BE2C (cell line): ENCODE measurements around the gene TRPT1.
A peak's percentile ranks its signal among the peaks of the same experiment; 100 is the strongest.

Experiments used
- DNase-seq: peaks from one replicate; pipeline ENCODE4 v3.0.0-alpha.2; 2020
- H3K27me3 ChIP-seq: fragments of 250-450 bp; sonication (Bioruptor Pico); 2 replicates; pipeline ENCODE4 v1.5.1; 2020; ENCODE audit warnings: mild to moderate bottlenecking
- H3K36me3 ChIP-seq: fragments of 250-450 bp; sonication (Bioruptor Pico); 2 replicates; pipeline ENCODE4 v1.5.1; 2020; ENCODE audit warnings: mild to moderate bottlenecking
- H3K4me1 ChIP-seq: fragments of 250-450 bp; sonication (Bioruptor Pico); 2 replicates; pipeline ENCODE4 v1.5.1; 2020
- H3K4me3 ChIP-seq: 2 replicates; pipeline ENCODE4 v1.5.1; 2011; ENCODE audit warnings: low read depth, low read length
- H3K9me3 ChIP-seq: fragments of 250-450 bp; sonication (Bioruptor Pico); 2 replicates; pipeline ENCODE4 v1.5.1; 2020
- CTCF ChIP-seq: IDR thresholded peaks from 2 replicates; pipeline ENCODE4 v1.5.1; 2012; ENCODE audit warnings: mild to moderate bottlenecking, low read depth, low read length

Gene TRPT1

GRCh38 chr11:64229090-64229743 lies 3.2 kb upstream of the TRPT1 start:
- Histone ChIP-seq H3K9me3 (no peaks in the 10 kb centered on the region), H3K36me3 (no peaks in the 10 kb centered on the region), H3K27me3 (no peaks in the 10 kb centered on the region), H3K4me3 (no peak overlapping the region), H3K4me1 (no peaks in the 10 kb centered on the region; the same call in 1 of the 2 replicates)
- no peak for DNase-seq
- TF ChIP-seq CTCF = no peak

- Histone ChIP-seq H3K27me3 (no peaks in the 10 kb centered on the region), H3K4me1 (peaks cover 8% of the 10 kb centered on the region), H3K4me3 (peak overlapping the region; percentile 73; the same call in 1 of the 2 replicates), H3K9me3 (no peaks in the 10 kb centered on the region), H3K36me3 (no peaks in the 10 kb centered on the region)
- no peak for TF ChIP-seq CTCF
- DNase-seq = no peak
Measured at GRCh38 chr11:64227405-64227956, 1.5 kb upstream of the TRPT1 start.

- peak overlapping the region; percentile 73 for H3K4me3 ChIP-seq
- peaks cover 8% of the 10 kb centered on the region for H3K4me1 ChIP-seq
- DNase-seq = no peak
- no peaks in the 10 kb centered on the region for H3K27me3 ChIP-seq
- no peaks in the 10 kb centered on the region for H3K9me3 ChIP-seq
- H3K36me3 ChIP-seq = no peaks in the 10 kb centered on the region
- TF ChIP-seq CTCF = no peak
Measured at GRCh38 chr11:64226507-64227051, 593 bp upstream of the TRPT1 start.

DNA sequence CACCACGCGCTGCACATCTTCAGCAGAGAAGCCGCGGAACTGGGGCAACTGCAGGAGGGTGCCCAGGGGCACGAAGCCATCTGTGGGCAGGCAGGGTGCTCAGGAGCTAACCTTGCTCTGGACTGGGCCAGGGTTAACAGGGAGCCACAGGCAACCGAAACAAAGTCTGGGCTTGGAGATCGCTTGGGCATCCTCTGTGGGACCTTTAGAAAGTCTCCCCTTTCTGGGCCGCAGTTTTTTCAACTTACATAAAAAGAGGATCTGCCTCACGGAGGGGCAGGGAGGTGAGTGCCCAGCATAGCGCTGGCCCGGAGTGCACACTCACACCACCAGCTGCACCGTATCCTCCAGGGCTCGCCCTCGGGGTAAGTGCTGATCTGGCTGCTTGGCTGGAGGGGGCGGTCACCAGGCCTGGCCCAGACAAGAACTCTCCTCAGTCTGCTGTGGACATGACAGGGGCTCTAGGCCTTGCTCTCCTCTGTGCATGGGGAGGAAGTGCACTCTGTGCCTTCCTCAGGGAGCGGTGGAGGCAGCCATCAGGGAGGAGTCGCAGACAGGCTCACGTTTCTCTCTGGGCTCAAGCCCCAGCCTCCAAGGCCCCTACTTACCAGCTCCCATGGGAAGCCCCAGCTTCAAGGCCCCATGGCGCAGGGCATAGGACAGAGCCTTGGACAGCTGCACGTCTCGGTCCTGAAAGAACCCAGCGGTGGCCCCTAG lies 937 bp downstream of the TRPT1 start:
- DNase-seq = no peak
- Histone ChIP-seq H3K4me1 (peaks cover 8% of the 10 kb centered on the region), H3K27me3 (no peaks in the 10 kb centered on the region), H3K4me3 (peak overlapping the region; percentile 73), H3K36me3 (no peaks in the 10 kb centered on the region), H3K9me3 (no peaks in the 10 kb centered on the region)
- no peak for TF ChIP-seq CTCF

DNA sequence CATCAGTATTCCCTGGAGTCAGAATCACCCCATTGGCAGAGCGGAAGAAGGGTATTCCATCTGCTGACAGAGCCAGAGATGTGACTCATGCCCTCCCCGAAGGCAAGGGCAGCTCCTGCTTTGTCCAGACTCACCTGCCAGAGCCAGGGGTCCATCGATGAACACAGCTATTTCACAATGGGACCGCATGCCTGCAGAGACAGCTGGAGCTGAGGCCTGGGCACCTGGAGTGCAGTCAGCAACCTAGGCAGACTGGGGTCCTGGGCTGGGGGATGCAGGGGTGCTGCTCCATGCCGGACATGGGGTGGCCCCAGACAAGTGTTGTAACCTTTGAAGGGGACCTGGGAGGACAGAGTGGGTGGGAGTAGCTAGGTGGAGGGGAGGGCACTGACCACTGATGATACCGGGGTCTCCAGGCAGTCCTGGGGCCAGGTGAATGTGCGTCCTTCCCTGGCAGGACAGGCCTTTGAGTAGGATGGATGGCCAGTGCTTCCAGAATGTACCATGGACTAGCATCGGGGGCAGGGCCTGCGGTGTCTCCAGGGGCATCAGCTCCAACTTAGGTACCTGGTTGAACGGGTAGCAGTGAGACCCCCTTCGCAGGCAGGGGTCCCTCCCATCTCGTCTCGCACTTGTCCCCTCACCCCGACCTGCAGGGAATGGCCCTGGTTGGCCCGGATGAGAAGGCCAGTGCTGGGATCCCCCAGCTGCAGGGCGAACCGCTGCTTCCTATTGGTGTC lies 1.7 kb downstream of the TRPT1 start:
- Histone ChIP-seq H3K9me3 (no peaks in the 10 kb centered on the region), H3K4me1 (peaks cover 8% of the 10 kb centered on the region), H3K36me3 (no peaks in the 10 kb centered on the region), H3K4me3 (no peak overlapping the region), H3K27me3 (no peaks in the 10 kb centered on the region)
- DNase-seq = no peak
- no peak for TF ChIP-seq CTCF
